CD4-positive, alpha-beta memory T cell (primary cell): Measurements from ENCODE around the gene PTPRH. TPM values are rescaled to one million over a fixed set of nuclear protein-coding genes. Genes with fewer than 3 reads are reported as not detected.

Source experiments
- CTCF ChIA-PET: fragments of 350-600 bp; sonication (Branson Sonifier 250); formaldehyde crosslinking; loops from one replicate; lab custom pipeline; 2021; ENCODE audit warnings: inconsistent platforms; ENCODE audit not compliant: partially characterized antibody; lab: Charles Lee
- POLR2A ChIA-PET: fragments of 350-600 bp; sonication (Branson Sonifier 250); formaldehyde crosslinking; loops from one replicate; lab custom pipeline; 2021; ENCODE audit not compliant: partially characterized antibody; lab: Charles Lee
- DNase-seq, 5 donors: peaks; one replicate each; pipeline versions ENCODE4 v3.0.0 to v3.0.0-alpha.2; 2020 to 2022; ENCODE audit warnings: mixed read lengths in 1 of 5
- H3K27ac ChIP-seq: one replicate; pipeline ENCODE4 v1.7.0; 2013; ENCODE audit warnings: low read depth, low read length
- H3K27me3 ChIP-seq: 2 replicates; pipeline ENCODE4 v1.7.0; 2013; ENCODE audit warnings: mild to moderate bottlenecking, low read length, moderate library complexity; ENCODE audit not compliant: insufficient read depth
- H3K36me3 ChIP-seq: 2 replicates; pipeline ENCODE4 v1.7.0; 2013; ENCODE audit warnings: mild to moderate bottlenecking, low read length, moderate library complexity; ENCODE audit not compliant: insufficient read depth
- H3K4me1 ChIP-seq: 2 replicates; pipeline ENCODE4 v1.7.0; 2013; ENCODE audit warnings: mild to moderate bottlenecking, low read length, moderate library complexity; ENCODE audit not compliant: insufficient read depth
- H3K4me3 ChIP-seq, 2 donors: one replicate each; pipeline ENCODE4 v1.7.0; 2013; ENCODE audit warnings: low read length in 2 of 2, mild to moderate bottlenecking in 1 of 2
- H3K9me3 ChIP-seq, 2 donors: one replicate each; pipeline ENCODE4 v1.7.0; 2013; ENCODE audit warnings: low read length in 2 of 2, control low read depth in 1 of 2; ENCODE audit not compliant: control insufficient read depth in 1 of 2
- H3K27ac Mint-ChIP-seq, 7 donors: one replicate each; pipeline ENCODE4 v1.8.0; 2020 to 2021; ENCODE audit warnings: mixed read lengths in 7 of 7, mild to moderate bottlenecking in 6 of 7, inconsistent platforms in 3 of 7, moderate library complexity in 3 of 7
- H3K27me3 Mint-ChIP-seq, 2 donors: one replicate each; pipeline ENCODE4 v1.8.0; 2020 to 2021; ENCODE audit warnings: mixed read lengths in 2 of 2
- H3K36me3 Mint-ChIP-seq, 2 donors: one replicate each; pipeline ENCODE4 v1.8.0; 2020 to 2021; ENCODE audit warnings: mixed read lengths in 2 of 2, inconsistent platforms in 1 of 2, mild to moderate bottlenecking in 1 of 2
- H3K4me1 Mint-ChIP-seq, 4 donors: one replicate each; pipeline ENCODE4 v1.8.0; 2020 to 2021; ENCODE audit warnings: mixed read lengths in 4 of 4, mild to moderate bottlenecking in 1 of 4
- H3K4me3 Mint-ChIP-seq, 8 donors: one replicate each; pipeline ENCODE4 v1.8.0; 2020 to 2021; ENCODE audit warnings: mixed read lengths in 8 of 8, mild to moderate bottlenecking in 7 of 8, moderate library complexity in 6 of 8, inconsistent platforms in 3 of 8
- H3K9me3 Mint-ChIP-seq, 8 donors: one replicate each; pipeline ENCODE4 v1.8.0; 2020 to 2021; ENCODE audit warnings: mixed read lengths in 8 of 8, mild to moderate bottlenecking in 5 of 8, inconsistent platforms in 3 of 8, moderate library complexity in 1 of 8
- intact Hi-C: fragments of 100-400 bp; cut with micrococcal nuclease; formaldehyde crosslinking; loops from one replicate; pipeline ENCODE4 v1.15.1; 2023
- polyA plus RNA-seq, 2 donors: library from polyadenylated mRNA; unstranded; fragments of 300-500 nt; fragmentation: Illumina TruSeq; gene quantifications; one replicate each; pipeline ENCODE4 v1.2.3, GENCODE V29; 2021
- total RNA-seq, 2 experiments: library from RNA; stranded (reverse); gene quantifications; one replicate each; pipeline ENCODE4 v1.2.3, GENCODE V29; 2021

PTPRH gene
- total and polyA plus RNA-seq, 4 experiments from 2014 or later, result not detected

GRCh38 chr19:55254625-55254977 is 45.3 kb upstream of the PTPRH start:
- Histone ChIP-seq H3K27ac (peak overlapping the region; percentile 92), H3K9me3 (no peaks in the 10 kb centered on the region), H3K27me3 (no peaks in the 10 kb centered on the region), H3K4me1 (peaks cover 78% of the 10 kb centered on the region), H3K36me3 (no peaks in the 10 kb centered on the region), H3K4me3 (peak overlapping the region; percentile 84 to 92)
- H3K9me3 Mint-ChIP-seq, result peaks cover 0 to 2% (median 0%) of the 10 kb centered on the region in 8 donors
- intact Hi-C loops, result loop anchor here (1.0 to 10.0 kb wide), 3 partner anchors 26 to 380 kb away; partner anchors contain the start of genes HSPBP1 and KMT5C
- H3K27me3 Mint-ChIP-seq, result peaks cover 0 to 2% of the 10 kb centered on the region in 2 donors
- peaks cover 9 to 48% of the 10 kb centered on the region in 2 donors for H3K36me3 Mint-ChIP-seq
- ChIA-PET CTCF (interaction anchor here (0.8 to 2.7 kb wide), 14 partner anchors 17 to 376 kb away, joined by 3 to 17 read pairs (median 3); partner anchors contain the start of genes HSPBP1, KMT5C and TMEM238), POLR2A (interaction anchor here (0.6 to 9.5 kb wide), 22 partner anchors 8 to 1918 kb away, joined by 3 to 199 read pairs (median 5); partner anchors contain the start of genes BRSK1, HSPBP1, ISOC2 and KMT5C)
- peak overlapping the region; percentile 93 to 100 (median 98) for H3K4me3 Mint-ChIP-seq
- peak overlapping the region; percentile 95 to 99 (median 99) for H3K27ac Mint-ChIP-seq
- H3K4me1 Mint-ChIP-seq, result peaks cover 44 to 84% (median 66%) of the 10 kb centered on the region in 4 donors
- no peak for DNase-seq

- POLR2A ChIA-PET, result interaction anchor here (0.6 to 9.5 kb wide), 23 partner anchors 8 to 805 kb away, joined by 3 to 199 read pairs (median 4); partner anchors contain the start of genes BRSK1, HSPBP1, ISOC2 and KMT5C
These were observed 44.7 kb upstream of the PTPRH start for GRCh38 chr19:55253842-55254624.

GRCh38 chr19:55252760-55253663 is 43.7 kb upstream of the PTPRH start:
- POLR2A ChIA-PET, result interaction anchor here (1.0 to 9.5 kb wide), 12 partner anchors 10 to 251 kb away, joined by 3 to 199 read pairs (median 14); partner anchors contain the start of genes BRSK1, HSPBP1, ISOC2 and KMT5C
- Histone ChIP-seq H3K4me3 (peak overlapping the region; percentile 84 to 92), H3K36me3 (no peaks in the 10 kb centered on the region), H3K9me3 (no peaks in the 10 kb centered on the region), H3K27ac (peak overlapping the region; percentile 92), H3K4me1 (peaks cover 92% of the 10 kb centered on the region), H3K27me3 (no peaks in the 10 kb centered on the region)
- intact Hi-C loops, result loop anchor here (10.0 kb wide), 1 partner anchor 382 kb away; no protein-coding TSS in a partner anchor
- Mint-ChIP-seq H3K4me1 (peaks cover 52 to 91% (median 71%) of the 10 kb centered on the region in 4 donors), H3K4me3 (peak overlapping the region; percentile 93 to 100 (median 98)), H3K9me3 (peaks cover 0 to 2% (median 0%) of the 10 kb centered on the region in 8 donors), H3K27ac (peak overlapping the region; percentile 95 to 99 (median 99)), H3K36me3 (peaks cover 15 to 47% of the 10 kb centered on the region in 2 donors), H3K27me3 (no peaks in the 10 kb centered on the region)
- CTCF ChIA-PET, result interaction anchor here (1.3 to 1.5 kb wide), 5 partner anchors 23 to 251 kb away, joined by 3 to 5 read pairs (median 5); partner anchors contain the start of gene HSPBP1
- DNase-seq, result no peak

More at GRCh38 chr19:55253842-55254624, 44.7 kb upstream of the PTPRH start:
- H3K9me3 Mint-ChIP-seq, result peaks cover 0 to 2% (median 0%) of the 10 kb centered on the region in 8 donors
- peaks cover 0 to under 1% of the 10 kb centered on the region in 2 donors for H3K27me3 Mint-ChIP-seq
- H3K4me1 Mint-ChIP-seq, result peaks cover 44 to 81% (median 65%) of the 10 kb centered on the region in 4 donors
- H3K4me3 Mint-ChIP-seq, result peak overlapping the region; percentile 93 to 100 (median 98)
- H3K27ac ChIP-seq, result peak overlapping the region; percentile 92
- peak overlapping the region; percentile 84 to 92 for H3K4me3 ChIP-seq
- H3K36me3 ChIP-seq, result no peaks in the 10 kb centered on the region
- intact Hi-C loops, result loop anchor here (1.0 to 10.0 kb wide), 3 partner anchors 26 to 381 kb away; partner anchors contain the start of genes HSPBP1 and KMT5C
- peaks cover 81% of the 10 kb centered on the region for H3K4me1 ChIP-seq
- peaks cover 9 to 43% of the 10 kb centered on the region in 2 donors for H3K36me3 Mint-ChIP-seq
- CTCF ChIA-PET, result interaction anchor here (0.8 to 2.7 kb wide), 15 partner anchors 16 to 377 kb away, joined by 3 to 17 read pairs (median 3); partner anchors contain the start of genes HSPBP1, KMT5C and TMEM238
- peak; percentile 76 to 84 (median 78) for DNase-seq
- H3K27me3 ChIP-seq, result no peaks in the 10 kb centered on the region
- H3K27ac Mint-ChIP-seq, result peak overlapping the region; percentile 95 to 99 (median 99)
- H3K9me3 ChIP-seq, result no peaks in the 10 kb centered on the region

- CTCF ChIA-PET, result interaction anchor here (1.3 kb wide), 1 partner anchor 40 kb away, joined by 3 read pairs; no protein-coding TSS in a partner anchor
- Histone ChIP-seq H3K27me3 (no peaks in the 10 kb centered on the region), H3K4me1 (peaks cover 89% of the 10 kb centered on the region), H3K9me3 (no peaks in the 10 kb centered on the region), H3K36me3 (peaks cover 5% of the 10 kb centered on the region), H3K27ac (peak overlapping the region; percentile 61), H3K4me3 (peak overlapping the region in 1 of 2 donors; percentile 46)
- Mint-ChIP-seq H3K9me3 (no peaks in the 10 kb centered on the region), H3K27me3 (no peaks in the 10 kb centered on the region), H3K27ac (peak overlapping the region; percentile 95 to 98 (median 97)), H3K36me3 (peaks cover 15 to 36% of the 10 kb centered on the region in 2 donors), H3K4me3 (peak overlapping the region; percentile 67 to 93 (median 84)), H3K4me1 (peaks cover 47 to 86% (median 62%) of the 10 kb centered on the region in 4 donors)
- POLR2A ChIA-PET, result interaction anchor here (1.0 to 2.2 kb wide), 5 partner anchors 28 to 391 kb away, joined by 3 to 8 read pairs (median 4); partner anchors contain the start of genes HSPBP1, ISOC2 and TMEM238
- peak; percentile 21 to 77 (median 29) for DNase-seq
- intact Hi-C loops, result loop anchor here (10.0 kb wide), 1 partner anchor 383 kb away; no protein-coding TSS in a partner anchor
These were observed 42.2 kb upstream of the PTPRH start for GRCh38 chr19:55251341-55252081.

GRCh38 chr19:55250262-55251036 is 41.1 kb upstream of the PTPRH start:
- H3K9me3 Mint-ChIP-seq, result no peaks in the 10 kb centered on the region
- POLR2A ChIA-PET, result interaction anchor here (1.0 to 2.2 kb wide), 5 partner anchors 9 to 392 kb away, joined by 3 to 8 read pairs (median 4); partner anchors contain the start of genes HSPBP1, PPP6R1 and TMEM238
- no peak for DNase-seq
- Histone ChIP-seq H3K9me3 (no peaks in the 10 kb centered on the region), H3K4me3 (no peak overlapping the region), H3K27me3 (no peaks in the 10 kb centered on the region), H3K27ac (peak overlapping the region; percentile 61), H3K4me1 (peaks cover 79% of the 10 kb centered on the region), H3K36me3 (peaks cover 14% of the 10 kb centered on the region)
- no peaks in the 10 kb centered on the region for H3K27me3 Mint-ChIP-seq
- H3K36me3 Mint-ChIP-seq, result peaks cover 15 to 32% of the 10 kb centered on the region in 2 donors
- peak overlapping the region in 7 of 8 donors; percentile 57 to 93 (median 85) for H3K4me3 Mint-ChIP-seq
- H3K27ac Mint-ChIP-seq, result peak overlapping the region; percentile 95 to 98 (median 97)
- H3K4me1 Mint-ChIP-seq, result peaks cover 37 to 75% (median 52%) of the 10 kb centered on the region in 4 donors
- intact Hi-C loops, result loop anchor here (10.0 kb wide), 1 partner anchor 384 kb away; no protein-coding TSS in a partner anchor
- CTCF ChIA-PET, result interaction anchor here (1.3 kb wide), 1 partner anchor 41 kb away, joined by 3 read pairs; no protein-coding TSS in a partner anchor
